C4-2B (cell line): ENCODE data around the gene MCEE.

Experiments used
- H3K27ac ChIP-seq: fragments of 450-650 bp; 2 replicates; pipeline ENCODE4 v1.5.1; 2017
- ZFX ChIP-seq: fragments of 450-650 bp; IDR thresholded peaks from 2 replicates; pipeline ENCODE4 v1.6.1; 2017
- TF ChIP-seq, protein P1 (sequence below): fragments of 450-650 bp; conservative IDR thresholded peaks from 2 replicates; pipeline ENCODE4 v1.5.1; 2017; ENCODE audit warnings: mild to moderate bottlenecking

MCEE gene

DNA sequence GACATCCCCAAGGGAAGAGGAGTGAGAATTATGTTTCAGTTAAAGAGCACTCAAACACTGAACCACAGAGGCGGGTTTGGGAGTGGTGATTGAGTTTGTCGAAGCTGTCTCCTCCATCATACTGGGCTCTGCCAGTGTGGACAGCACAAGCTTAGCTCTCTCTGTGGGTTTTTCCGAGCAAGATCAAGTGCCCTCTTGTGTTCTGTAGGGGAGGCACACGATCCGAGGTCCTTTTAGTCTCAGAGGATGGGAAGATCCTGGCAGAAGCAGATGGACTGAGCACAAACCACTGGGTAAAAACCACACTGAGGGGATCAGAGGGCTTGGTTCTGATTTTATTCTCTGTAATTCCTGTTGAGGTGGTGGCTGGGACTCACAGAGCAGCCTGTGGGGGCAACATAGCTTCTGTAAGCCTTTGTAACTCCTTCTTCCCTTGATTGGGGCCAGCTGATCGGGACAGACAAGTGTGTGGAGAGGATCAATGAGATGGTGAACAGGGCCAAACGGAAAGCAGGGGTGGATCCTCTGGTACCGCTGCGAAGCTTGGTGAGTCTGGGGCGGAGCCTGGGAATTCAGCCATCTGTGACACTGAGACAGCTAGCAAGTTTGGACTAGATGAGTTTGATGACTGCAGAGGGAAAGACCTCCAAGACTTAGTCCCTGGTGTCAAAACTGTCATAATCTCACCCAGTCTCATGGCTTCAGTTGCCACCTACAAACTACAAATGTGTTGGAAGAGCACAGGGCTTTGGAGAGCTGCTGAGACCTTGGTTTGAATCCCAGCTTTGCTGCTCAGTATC, 59.5 kb downstream of the MCEE start:
- H3K27ac ChIP-seq, result no peak overlapping the region
- TF ChIP-seq ZFX, result no peak
- TF ChIP-seq, protein P1, sequence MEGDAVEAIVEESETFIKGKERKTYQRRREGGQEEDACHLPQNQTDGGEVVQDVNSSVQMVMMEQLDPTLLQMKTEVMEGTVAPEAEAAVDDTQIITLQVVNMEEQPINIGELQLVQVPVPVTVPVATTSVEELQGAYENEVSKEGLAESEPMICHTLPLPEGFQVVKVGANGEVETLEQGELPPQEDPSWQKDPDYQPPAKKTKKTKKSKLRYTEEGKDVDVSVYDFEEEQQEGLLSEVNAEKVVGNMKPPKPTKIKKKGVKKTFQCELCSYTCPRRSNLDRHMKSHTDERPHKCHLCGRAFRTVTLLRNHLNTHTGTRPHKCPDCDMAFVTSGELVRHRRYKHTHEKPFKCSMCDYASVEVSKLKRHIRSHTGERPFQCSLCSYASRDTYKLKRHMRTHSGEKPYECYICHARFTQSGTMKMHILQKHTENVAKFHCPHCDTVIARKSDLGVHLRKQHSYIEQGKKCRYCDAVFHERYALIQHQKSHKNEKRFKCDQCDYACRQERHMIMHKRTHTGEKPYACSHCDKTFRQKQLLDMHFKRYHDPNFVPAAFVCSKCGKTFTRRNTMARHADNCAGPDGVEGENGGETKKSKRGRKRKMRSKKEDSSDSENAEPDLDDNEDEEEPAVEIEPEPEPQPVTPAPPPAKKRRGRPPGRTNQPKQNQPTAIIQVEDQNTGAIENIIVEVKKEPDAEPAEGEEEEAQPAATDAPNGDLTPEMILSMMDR, result peak; percentile 24

DNA sequence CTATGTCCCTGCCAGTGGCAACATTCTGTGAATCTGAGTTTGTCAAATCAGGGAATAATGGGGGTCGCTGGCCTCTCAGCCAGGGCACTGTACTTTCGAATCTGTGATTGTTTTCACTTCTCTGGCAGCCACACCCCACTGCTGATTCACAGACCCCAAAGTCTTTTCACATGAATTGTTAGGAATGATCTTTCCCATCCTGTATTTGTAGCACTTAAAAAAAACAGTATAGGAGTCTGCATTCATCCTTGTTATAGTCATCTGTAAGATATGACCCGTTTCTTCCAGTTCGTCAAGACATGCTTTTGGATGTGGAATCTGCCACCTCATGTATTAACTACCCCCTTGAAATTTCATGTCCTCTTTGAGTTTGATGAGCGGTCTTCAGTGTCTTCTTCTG, 60.7 kb downstream of the MCEE start:
- no peak for TF ChIP-seq ZFX
- TF ChIP-seq, protein P1, result no peak
- no peak overlapping the region; the same call in 1 of the 2 replicates for H3K27ac ChIP-seq

DNA sequence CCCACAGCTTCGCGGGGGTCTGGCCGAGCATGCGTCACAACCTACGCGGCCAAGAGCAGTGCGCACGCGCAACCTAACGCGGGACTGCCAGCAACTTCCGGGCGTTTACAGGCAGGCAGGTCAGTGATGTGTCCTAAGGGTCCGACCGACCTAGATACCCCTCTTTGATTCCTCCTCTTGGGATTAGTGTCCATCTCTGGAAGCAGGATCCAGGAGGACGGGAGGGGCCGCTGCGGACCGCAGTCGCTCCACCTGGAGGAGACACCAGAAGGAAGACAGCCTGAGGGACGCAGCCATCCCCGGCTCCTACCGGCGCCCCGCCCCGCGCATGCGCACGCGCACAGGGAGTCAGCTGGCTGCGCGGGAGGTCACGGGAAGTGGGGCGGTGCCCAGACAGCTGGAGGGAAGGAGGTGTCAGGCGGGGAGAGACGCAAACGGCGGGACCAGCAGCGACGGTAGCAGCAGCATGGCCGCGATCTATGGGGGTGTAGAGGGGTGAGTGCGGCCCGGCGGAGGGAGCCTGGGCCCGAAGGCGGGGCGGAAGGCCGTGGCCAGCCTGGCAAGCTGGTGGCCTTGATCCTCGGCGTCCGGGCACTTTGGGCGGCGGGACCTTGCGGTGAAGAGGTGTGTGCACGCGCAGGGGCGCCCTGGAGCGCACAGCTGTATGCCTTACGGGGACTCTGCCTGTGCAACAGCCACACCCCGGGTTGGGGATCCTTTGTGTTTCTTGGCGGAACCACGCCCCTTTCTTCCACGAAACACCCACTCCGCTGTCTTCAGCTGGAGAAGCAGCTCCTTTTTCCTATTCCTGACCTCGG, 61.6 kb downstream of the MCEE start, which contains the start of gene NAGK:
TSS of gene NAGK (plus strand) at position 431 of the 818 bp plus-strand sequence. CDS start at position 467, 36 bp downstream.
- TF ChIP-seq, protein P1, result no peak
- TF ChIP-seq ZFX, result no peak
- peak within 1 kb of the TSS; percentile 85 for H3K27ac ChIP-seq

DNA sequence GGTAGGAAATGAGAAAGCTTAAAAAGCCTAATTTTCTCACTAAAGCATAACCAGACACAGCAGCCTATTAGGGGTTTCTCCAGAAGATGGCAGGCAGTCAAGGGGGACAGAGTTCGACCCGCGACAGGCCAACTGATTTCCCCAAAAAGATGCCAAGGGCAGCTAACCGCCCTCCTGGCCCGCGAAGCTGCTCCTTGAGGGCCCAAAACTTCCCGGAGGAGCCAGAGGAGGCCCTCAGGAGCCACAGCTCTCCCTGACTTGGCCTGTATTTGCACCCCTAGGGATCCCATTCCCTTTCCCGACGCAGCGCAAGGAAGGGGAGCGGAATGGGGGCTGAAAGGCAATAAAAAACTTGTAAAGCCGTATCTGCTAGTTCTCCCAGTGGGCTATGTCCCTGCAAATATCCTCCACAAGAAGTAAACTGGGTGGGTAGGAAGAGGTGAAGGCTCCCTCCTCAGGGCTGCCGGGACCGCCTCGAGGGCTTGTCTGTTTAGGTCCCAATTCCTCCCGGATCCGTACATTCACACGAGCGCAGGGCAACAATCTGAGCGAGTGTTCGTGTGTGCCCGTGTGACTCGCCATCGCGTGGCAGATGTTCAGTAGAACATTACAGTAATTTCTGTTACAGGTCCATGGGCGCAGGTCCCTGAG, 62.3 kb downstream of the MCEE start:
- TF ChIP-seq, protein P1, result no peak
- TF ChIP-seq ZFX, result no peak
- peak overlapping the region; percentile 85 for H3K27ac ChIP-seq

DNA sequence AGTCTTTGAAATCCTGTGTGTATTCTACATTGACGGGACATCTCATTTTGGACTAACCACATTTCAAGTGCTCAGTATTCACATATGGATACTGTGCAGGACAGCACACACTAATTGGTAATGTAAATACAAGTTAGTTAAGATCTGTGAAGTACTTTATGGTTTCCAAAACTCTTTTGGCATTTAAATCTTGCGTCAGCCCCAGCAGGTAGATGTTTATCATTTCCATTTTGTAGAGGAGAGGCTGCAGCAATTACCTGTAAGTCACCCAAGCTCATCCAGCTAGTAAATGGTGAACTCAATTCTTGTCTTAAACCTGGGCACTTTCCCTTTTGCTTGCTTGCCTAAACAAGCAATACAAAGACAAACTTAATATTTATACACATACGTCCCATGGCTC, 63.2 kb downstream of the MCEE start:
- H3K27ac ChIP-seq, result no peak overlapping the region
- TF ChIP-seq ZFX, result no peak
- TF ChIP-seq, protein P1, result no peak

DNA sequence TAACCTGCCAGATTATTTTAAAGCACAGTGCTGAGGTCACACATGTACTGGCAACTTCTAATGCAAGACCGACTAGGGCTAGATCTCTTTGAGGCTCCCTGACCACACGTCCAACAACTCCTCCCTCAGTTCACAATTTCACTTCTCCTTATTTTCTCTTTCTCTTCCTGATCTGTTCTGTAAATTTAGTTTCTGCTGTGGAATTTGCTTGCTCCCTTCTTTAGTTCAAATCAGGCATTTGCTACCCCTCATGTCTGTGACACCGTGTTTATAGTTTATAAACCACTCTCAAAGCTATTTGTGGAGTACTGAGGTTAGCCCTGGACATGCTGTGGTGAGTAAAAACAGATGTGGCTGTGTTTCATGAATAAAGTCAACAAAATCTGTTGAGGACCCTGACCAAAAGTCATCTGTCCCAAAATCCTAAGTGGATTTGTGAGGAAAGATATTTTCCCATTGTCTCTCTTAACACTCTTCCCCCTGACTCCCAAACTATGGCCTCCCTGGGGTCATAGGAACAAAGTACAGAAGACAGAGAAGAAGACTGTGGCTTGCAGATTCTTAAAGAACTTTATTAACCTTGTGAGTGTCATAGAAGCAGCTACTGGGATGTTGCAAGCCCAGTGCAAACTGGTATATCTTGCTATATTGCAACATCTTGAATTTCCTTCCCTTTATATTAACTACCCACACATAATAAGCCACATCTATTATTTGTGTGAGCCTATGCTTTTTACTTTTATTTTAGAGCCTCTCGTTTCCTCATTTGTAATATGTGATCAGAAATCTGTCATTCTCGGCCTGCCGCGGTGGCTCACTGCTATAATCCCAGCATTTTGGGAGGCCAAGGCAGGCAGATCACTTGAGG, 65.0 kb downstream of the MCEE start:
- TF ChIP-seq ZFX, result no peak
- TF ChIP-seq, protein P1, result no peak
- no peak overlapping the region for H3K27ac ChIP-seq
